Natural killer cell (primary cell): ENCODE measurements around the gene RBCK1. TPM values are rescaled to one million over a fixed set of nuclear protein-coding genes. Genes with fewer than 3 reads are reported as not detected.

Experiments used
- ATAC-seq, 3 donors: fragments of 150-1000 bp in 2 of 3; fragments of 200-7000 bp in 1 of 3; cut with Tn5 transposase; 1 replicate in 1 of 3; 2 replicates in 2 of 3; pipeline ENCODE4 v1.10.0; 2021; ENCODE audit warnings: mild to moderate bottlenecking in 2 of 3, moderate library complexity in 2 of 3
- DNase-seq, 2 donors: peaks; one replicate each; pipeline versions ENCODE4 v3.0.0 to v3.0.0-alpha.2; 2013 to 2021; ENCODE audit warnings: mixed read lengths in 1 of 2
- H3K27ac ChIP-seq: one replicate; pipeline ENCODE4 v1.5.1; 2013; ENCODE audit warnings: mild to moderate bottlenecking, low read length
- H3K27me3 ChIP-seq: one replicate; pipeline ENCODE4 v1.6.1; 2013; ENCODE audit warnings: low read length; ENCODE audit not compliant: control insufficient read depth, insufficient read depth
- H3K36me3 ChIP-seq: one replicate; pipeline ENCODE4 v1.6.1; 2013; ENCODE audit warnings: low read length; ENCODE audit not compliant: control insufficient read depth, insufficient read depth
- H3K4me1 ChIP-seq: one replicate; pipeline ENCODE4 v1.6.1; 2013; ENCODE audit warnings: low read length; ENCODE audit not compliant: control insufficient read depth, insufficient read depth
- H3K4me3 ChIP-seq: one replicate; pipeline ENCODE4 v1.5.1; 2013; ENCODE audit warnings: low read length
- H3K9me3 ChIP-seq: one replicate; pipeline ENCODE4 v1.6.1; 2013; ENCODE audit warnings: low read length; ENCODE audit not compliant: control insufficient read depth, insufficient read depth
- H3K27ac Mint-ChIP-seq, 2 donors: one replicate each; pipeline ENCODE4 v1.8.0; 2022; ENCODE audit warnings: mild to moderate bottlenecking in 2 of 2, mixed read lengths in 2 of 2, moderate library complexity in 1 of 2
- H3K27me3 Mint-ChIP-seq, 2 donors: one replicate each; pipeline ENCODE4 v1.8.0; 2022; ENCODE audit warnings: low read depth in 2 of 2, mixed read lengths in 2 of 2
- H3K36me3 Mint-ChIP-seq: one replicate; pipeline ENCODE4 v1.8.0; 2022; ENCODE audit warnings: mixed read lengths
- H3K4me1 Mint-ChIP-seq, 2 donors: one replicate each; pipeline ENCODE4 v1.8.0; 2022; ENCODE audit warnings: mixed read lengths in 2 of 2
- H3K4me3 Mint-ChIP-seq: one replicate; pipeline ENCODE4 v1.8.0; 2022; ENCODE audit warnings: mild to moderate bottlenecking, moderate library complexity, mixed read lengths
- H3K9me3 Mint-ChIP-seq, 2 donors: one replicate each; pipeline ENCODE4 v1.8.0; 2022; ENCODE audit warnings: mixed read lengths in 2 of 2
- WGBS: methylation state at CpG from one replicate; pipeline ENCODE4 v1.1.7; 2013; ENCODE audit warnings: missing lambda C conversion rate; ENCODE audit not compliant: insufficient coverage; 5-methylcytosine and 5-hydroxymethylcytosine counted together
- intact Hi-C: fragments of 100-400 bp; cut with micrococcal nuclease; formaldehyde crosslinking; loops from one replicate; pipeline ENCODE4 v1.14.2; 2022
- total RNA-seq, 4 donors: library from RNA; stranded (reverse); fragments of 120-200 nt in 1 of 4; gene quantifications; one replicate each; pipeline versions ENCODE4 v1.2.3 to v1.2.4, GENCODE V29; 2013 to 2022
- TF ChIP-seq, protein P1 (sequence below): fragments of 200-600 bp; IDR thresholded peaks from one replicate; pipeline ENCODE4 v1.8.0; 2022; ENCODE audit warnings: antibody characterized with exemption

RBCK1 gene
- total RNA-seq, 3 donors from 2014 or later (not counting 1 experiment from before 2014, with no cell fraction given) = 102 to 131 (median 104) TPM

DNA sequence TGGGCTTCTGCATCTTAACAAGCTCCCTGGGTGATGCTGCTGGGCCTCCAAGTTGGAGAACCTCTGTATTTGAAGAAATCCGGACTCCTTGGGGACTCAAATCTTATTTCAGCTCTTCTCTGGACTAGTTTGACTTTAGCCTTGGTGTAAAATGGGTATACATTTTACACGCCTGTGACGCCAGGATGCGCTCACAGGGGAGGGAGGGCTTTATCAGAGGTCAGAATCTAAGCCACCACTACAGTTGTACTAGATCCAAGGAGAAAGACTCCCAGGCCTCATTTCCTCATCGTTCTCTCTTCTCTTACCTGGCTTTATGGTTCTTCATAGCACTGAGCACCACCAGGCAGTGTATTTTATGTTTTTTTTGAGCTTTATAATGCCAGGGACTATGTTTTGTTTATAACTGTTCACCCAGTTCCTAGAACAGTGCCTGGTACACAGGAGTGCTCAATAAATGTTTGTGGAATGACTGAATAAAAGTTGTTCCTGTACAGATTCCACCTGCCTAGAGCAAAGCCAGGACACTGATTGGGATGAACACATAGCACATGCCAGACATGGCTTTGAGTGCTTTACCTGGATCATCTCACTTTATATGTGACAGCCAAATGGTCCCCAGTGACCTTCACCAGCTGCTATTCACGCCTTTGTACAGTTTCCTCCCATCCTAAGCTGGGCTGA, 5.1 kb upstream of the RBCK1 start:
- Mint-ChIP-seq H3K9me3 (no peaks in the 10 kb centered on the region), H3K4me3 (no peak overlapping the region), H3K27ac (no peak overlapping the region), H3K27me3 (no peaks in the 10 kb centered on the region), H3K36me3 (no peaks in the 10 kb centered on the region), H3K4me1 (peaks cover 10 to 16% of the 10 kb centered on the region in 2 donors)
- intact Hi-C loops = loop anchor here (10.0 kb wide), 1 partner anchor 48 kb away; no protein-coding TSS in a partner anchor
- TF ChIP-seq, protein P1, sequence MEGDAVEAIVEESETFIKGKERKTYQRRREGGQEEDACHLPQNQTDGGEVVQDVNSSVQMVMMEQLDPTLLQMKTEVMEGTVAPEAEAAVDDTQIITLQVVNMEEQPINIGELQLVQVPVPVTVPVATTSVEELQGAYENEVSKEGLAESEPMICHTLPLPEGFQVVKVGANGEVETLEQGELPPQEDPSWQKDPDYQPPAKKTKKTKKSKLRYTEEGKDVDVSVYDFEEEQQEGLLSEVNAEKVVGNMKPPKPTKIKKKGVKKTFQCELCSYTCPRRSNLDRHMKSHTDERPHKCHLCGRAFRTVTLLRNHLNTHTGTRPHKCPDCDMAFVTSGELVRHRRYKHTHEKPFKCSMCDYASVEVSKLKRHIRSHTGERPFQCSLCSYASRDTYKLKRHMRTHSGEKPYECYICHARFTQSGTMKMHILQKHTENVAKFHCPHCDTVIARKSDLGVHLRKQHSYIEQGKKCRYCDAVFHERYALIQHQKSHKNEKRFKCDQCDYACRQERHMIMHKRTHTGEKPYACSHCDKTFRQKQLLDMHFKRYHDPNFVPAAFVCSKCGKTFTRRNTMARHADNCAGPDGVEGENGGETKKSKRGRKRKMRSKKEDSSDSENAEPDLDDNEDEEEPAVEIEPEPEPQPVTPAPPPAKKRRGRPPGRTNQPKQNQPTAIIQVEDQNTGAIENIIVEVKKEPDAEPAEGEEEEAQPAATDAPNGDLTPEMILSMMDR = no peak
- no peaks in the 10 kb centered on the region for H3K27me3 ChIP-seq
- H3K36me3 ChIP-seq = no peaks in the 10 kb centered on the region
- H3K9me3 ChIP-seq = no peaks in the 10 kb centered on the region
- ATAC-seq = no peak
- no peak overlapping the region for H3K27ac ChIP-seq
- peaks cover 10% of the 10 kb centered on the region for H3K4me1 ChIP-seq
- WGBS = 87% methylated on average over 5 of the region's 6 CpGs
- DNase-seq = no peak
- no peak overlapping the region for H3K4me3 ChIP-seq

DNA sequence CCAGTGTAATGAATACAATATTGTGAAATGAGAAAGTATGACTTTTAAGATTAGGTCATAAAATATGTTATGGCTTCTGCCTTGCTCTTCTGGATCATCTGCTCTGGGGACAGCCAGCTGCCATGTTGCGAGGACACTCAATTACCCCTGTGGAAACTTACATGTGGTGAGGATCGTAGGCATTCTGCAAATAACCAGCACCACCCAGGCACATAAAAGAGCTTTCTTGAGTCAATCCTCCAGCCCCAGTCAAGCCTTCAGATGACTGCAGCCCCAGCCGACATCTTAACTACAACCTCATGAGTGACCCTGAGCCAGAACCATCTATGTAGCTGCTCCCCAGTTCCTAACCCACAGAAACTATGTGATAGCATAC, 4.5 kb upstream of the RBCK1 start:
- Mint-ChIP-seq H3K4me3 (no peak overlapping the region), H3K27ac (no peak overlapping the region), H3K4me1 (peaks cover 10 to 16% of the 10 kb centered on the region in 2 donors), H3K9me3 (no peaks in the 10 kb centered on the region), H3K27me3 (no peaks in the 10 kb centered on the region), H3K36me3 (no peaks in the 10 kb centered on the region)
- no peak for ATAC-seq
- Histone ChIP-seq H3K27ac (no peak overlapping the region), H3K27me3 (no peaks in the 10 kb centered on the region), H3K4me3 (no peak overlapping the region), H3K36me3 (no peaks in the 10 kb centered on the region), H3K4me1 (peaks cover 10% of the 10 kb centered on the region), H3K9me3 (no peaks in the 10 kb centered on the region)
- DNase-seq = no peak
- intact Hi-C loops = loop anchor here (10.0 kb wide), 1 partner anchor 49 kb away; no protein-coding TSS in a partner anchor
- WGBS = 97% methylated on average over 3 of the region's 3 CpGs
- TF ChIP-seq, protein P1 = no peak

DNA sequence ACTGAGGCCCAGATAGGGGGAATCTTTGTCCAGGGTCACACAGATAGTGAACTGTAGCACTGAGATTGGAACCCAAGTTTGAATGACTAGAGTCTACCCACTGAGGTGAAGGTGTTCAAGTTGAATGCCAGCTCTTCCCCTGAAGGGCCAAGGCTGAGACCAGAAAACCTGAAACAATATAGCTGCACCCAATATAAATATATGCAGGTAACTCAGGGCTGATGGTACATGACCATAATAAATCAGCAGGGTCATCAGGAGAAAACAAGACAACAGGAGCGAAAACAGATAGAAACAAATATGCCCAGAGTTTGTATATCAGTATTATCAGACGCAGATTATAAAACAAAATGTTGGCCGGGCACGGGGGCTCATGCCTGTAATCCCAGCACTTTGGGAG, 4.0 kb upstream of the RBCK1 start:
- H3K4me1 Mint-ChIP-seq = peaks cover 16 to 19% of the 10 kb centered on the region in 2 donors
- no peak for DNase-seq
- TF ChIP-seq, protein P1 = no peak
- H3K9me3 ChIP-seq = no peaks in the 10 kb centered on the region
- H3K4me3 ChIP-seq = no peak overlapping the region
- H3K36me3 ChIP-seq = no peaks in the 10 kb centered on the region
- H3K27me3 ChIP-seq = no peaks in the 10 kb centered on the region
- no peaks in the 10 kb centered on the region for H3K36me3 Mint-ChIP-seq
- no peak overlapping the region for H3K4me3 Mint-ChIP-seq
- no peak overlapping the region for H3K27ac Mint-ChIP-seq
- no peak for ATAC-seq
- H3K9me3 Mint-ChIP-seq = no peaks in the 10 kb centered on the region
- peaks cover 14% of the 10 kb centered on the region for H3K4me1 ChIP-seq
- WGBS = 96% methylated on average over 4 of the region's 4 CpGs
- H3K27ac ChIP-seq = no peak overlapping the region
- no peaks in the 10 kb centered on the region for H3K27me3 Mint-ChIP-seq
- intact Hi-C loops = loop anchor here (10.0 kb wide), 1 partner anchor 49 kb away; no protein-coding TSS in a partner anchor
